Measurements from ENCODE around the gene VPS18.
A peak's percentile ranks its signal among the peaks of the same experiment; 100 is the strongest.

DNA sequence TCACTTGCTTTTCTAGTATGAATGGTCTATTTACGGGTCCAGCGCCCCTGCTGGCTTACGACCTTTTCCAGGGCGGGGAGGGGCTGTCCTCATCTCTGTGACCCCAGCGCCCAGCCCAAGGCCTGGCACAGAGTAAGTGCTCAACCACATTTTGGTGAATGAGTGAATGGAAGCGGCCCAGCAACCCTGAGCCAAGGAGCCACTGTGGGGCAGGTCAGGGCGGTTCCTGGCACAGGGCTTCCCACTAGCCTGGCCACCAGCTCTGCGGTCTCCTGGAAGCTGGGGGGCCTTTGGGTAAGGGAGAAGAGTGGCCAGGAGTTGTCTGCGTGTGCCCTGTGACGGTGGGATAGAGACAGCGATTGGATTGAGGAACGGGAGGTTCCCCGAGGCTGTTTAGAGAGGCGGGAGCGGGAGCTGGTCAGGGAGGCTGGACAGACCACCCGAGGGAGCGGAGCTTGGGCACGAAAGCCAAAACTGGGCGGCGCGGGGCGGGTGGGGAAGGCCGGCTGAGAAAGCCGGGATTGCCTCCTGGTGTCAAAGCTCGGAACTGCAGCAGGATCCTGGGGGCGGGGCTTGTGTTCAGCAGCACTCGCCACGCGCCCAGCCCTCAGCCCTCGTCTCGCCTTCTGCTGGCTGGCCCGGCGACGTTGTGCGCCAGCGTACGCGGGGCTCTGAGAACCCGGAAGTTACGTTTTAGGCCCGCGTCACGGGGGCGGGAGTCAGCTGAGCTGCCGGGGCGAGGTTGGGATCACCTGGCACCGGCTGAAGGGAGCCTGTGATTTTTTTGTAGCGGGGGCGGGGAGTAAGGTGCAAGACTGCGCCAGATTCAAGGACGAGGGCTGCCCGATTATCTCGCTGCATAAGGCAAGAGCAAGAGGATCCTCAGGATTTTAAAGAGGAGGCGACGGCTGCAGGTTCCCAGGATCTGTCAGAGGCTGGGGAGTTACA lies at the start of gene VPS18:
- TF ChIP-seq, protein P1, sequence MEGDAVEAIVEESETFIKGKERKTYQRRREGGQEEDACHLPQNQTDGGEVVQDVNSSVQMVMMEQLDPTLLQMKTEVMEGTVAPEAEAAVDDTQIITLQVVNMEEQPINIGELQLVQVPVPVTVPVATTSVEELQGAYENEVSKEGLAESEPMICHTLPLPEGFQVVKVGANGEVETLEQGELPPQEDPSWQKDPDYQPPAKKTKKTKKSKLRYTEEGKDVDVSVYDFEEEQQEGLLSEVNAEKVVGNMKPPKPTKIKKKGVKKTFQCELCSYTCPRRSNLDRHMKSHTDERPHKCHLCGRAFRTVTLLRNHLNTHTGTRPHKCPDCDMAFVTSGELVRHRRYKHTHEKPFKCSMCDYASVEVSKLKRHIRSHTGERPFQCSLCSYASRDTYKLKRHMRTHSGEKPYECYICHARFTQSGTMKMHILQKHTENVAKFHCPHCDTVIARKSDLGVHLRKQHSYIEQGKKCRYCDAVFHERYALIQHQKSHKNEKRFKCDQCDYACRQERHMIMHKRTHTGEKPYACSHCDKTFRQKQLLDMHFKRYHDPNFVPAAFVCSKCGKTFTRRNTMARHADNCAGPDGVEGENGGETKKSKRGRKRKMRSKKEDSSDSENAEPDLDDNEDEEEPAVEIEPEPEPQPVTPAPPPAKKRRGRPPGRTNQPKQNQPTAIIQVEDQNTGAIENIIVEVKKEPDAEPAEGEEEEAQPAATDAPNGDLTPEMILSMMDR (IDR thresholded peaks at IDR 0.05) = peak; percentile 90
- TF ChIP-seq ZFX (IDR thresholded peaks at IDR 0.05; ENCODE audit: borderline replicate concordance) = no peak

Data from 22Rv1 (cell line).